Measurements from ENCODE around the gene OTUD3.

The OTUD3 gene

GRCh38 chr1:19920132-19920710, 38.0 kb downstream of the OTUD3 start:
- DNase-seq (ENCODE audit: extremely low spot score): no peak
- TF ChIP-seq CTCF (IDR thresholded peaks at IDR 0.05; ENCODE audit: control extremely low read depth, extremely low read depth, low read depth, missing control alignments): no peak
- POLR2A ChIA-PET: no interaction called here
- CTCF ChIA-PET: interaction anchor here (0.7 to 7.9 kb wide), 10 partner anchors 9 to 575 kb away, joined by 3 to 98 read pairs (median 6); no protein-coding TSS in a partner anchor

GRCh38 chr1:19921310-19921709, 39.1 kb downstream of the OTUD3 start:
- no peak for TF ChIP-seq CTCF (IDR thresholded peaks at IDR 0.05; ENCODE audit: control extremely low read depth, extremely low read depth, low read depth, missing control alignments)
- ChIA-PET POLR2A (no interaction called here), CTCF (interaction anchor here (1.4 to 7.9 kb wide), 5 partner anchors 10 to 574 kb away, joined by 5 to 98 read pairs (median 21); no protein-coding TSS in a partner anchor)
- no peak for DNase-seq (ENCODE audit: extremely low spot score)

GRCh38 chr1:19922015-19922688, 40.0 kb downstream of the OTUD3 start:
- TF ChIP-seq CTCF (IDR thresholded peaks at IDR 0.05; ENCODE audit: control extremely low read depth, extremely low read depth, low read depth, missing control alignments): no peak
- CTCF ChIA-PET: interaction anchor here (1.4 to 7.9 kb wide), 5 partner anchors 11 to 573 kb away, joined by 5 to 98 read pairs (median 21); no protein-coding TSS in a partner anchor
- no peak for DNase-seq (ENCODE audit: extremely low spot score)
- POLR2A ChIA-PET: no interaction called here

- CTCF ChIA-PET: interaction anchor here (0.6 to 7.9 kb wide), 2 partner anchors 250 to 271 kb away, joined by 3 to 72 read pairs; no protein-coding TSS in a partner anchor
- POLR2A ChIA-PET: no interaction called here
- TF ChIP-seq CTCF (IDR thresholded peaks at IDR 0.05; ENCODE audit: control extremely low read depth, extremely low read depth, low read depth, missing control alignments): no peak
- no peak for DNase-seq (ENCODE audit: extremely low spot score)
Measured at GRCh38 chr1:19923137-19923952, 41.1 kb downstream of the OTUD3 start, which contains the start of gene PLA2G2E. Gene PLA2G2E (minus strand): TSS chr1:19923617. CDS start chr1:19923559, 58 bp downstream.

- ChIA-PET CTCF (interaction anchor here (1.3 kb wide), 1 partner anchor 270 kb away, joined by 3 read pairs; no protein-coding TSS in a partner anchor), POLR2A (no interaction called here)
- DNase-seq (ENCODE audit: extremely low spot score): no peak
- no peak for TF ChIP-seq CTCF (IDR thresholded peaks at IDR 0.05; ENCODE audit: control extremely low read depth, extremely low read depth, low read depth, missing control alignments)
Measured at GRCh38 chr1:19923953-19924346, 41.8 kb downstream of the OTUD3 start.
